HG03575 (cell line): Measurements from ENCODE around the gene AARS2.

Source experiments
- ATAC-seq: cut with Tn5 transposase; IDR thresholded peaks from one replicate; pipeline ENCODE4 v1.9.1; 2021; ENCODE audit not compliant: unreplicated experiment, insufficient number of reproducible peaks, low FRiP score; ENCODE audit errors: extremely low read depth

Gene AARS2

GRCh38 chr6:44304282-44305199 is 8.6 kb downstream of the AARS2 start:
- no peak for ATAC-seq

DNA sequence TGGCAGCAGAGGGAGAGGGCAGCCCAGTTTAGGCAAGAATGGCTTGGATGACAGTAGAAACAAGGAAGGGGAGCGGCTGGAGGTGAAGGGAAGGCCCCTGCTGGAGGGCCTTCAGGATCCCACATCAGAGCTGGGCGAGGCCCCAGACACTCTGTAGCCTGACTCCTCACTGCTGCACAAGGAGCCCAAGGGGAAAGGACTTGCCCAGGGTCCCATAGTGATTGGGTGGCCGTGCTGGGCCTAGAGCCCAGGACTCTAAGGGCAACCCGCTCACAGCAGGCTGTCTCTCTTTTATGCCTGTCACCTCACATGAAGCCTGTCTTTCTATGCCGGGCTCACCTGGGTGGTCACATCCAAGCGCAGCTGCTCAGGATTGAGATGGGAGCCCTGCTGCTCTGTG is 9.3 kb downstream of the AARS2 start:
- ATAC-seq = no peak

DNA sequence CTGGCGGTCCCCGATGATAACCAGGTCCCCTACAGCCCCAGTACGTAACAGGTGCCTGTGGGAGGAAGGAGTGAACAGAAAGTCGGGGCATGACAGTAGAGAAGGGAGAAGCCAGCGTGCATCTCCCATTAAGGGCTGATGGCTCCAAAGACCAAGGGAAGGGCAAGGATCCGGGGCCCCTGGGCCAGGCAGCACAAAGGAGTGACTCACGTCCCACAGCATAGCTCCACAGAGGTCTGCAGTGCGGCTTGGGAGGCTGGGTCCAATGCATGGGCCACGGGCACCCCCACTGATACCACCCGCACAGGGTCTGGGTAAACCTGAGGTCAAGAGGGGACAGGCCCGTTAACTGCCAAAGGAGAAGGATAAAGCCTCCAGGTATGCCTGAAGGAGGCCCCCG is 10.3 kb downstream of the AARS2 start:
- ATAC-seq = no peak

GRCh38 chr6:44301782-44302564 is 11.2 kb downstream of the AARS2 start:
- ATAC-seq = no peak

DNA sequence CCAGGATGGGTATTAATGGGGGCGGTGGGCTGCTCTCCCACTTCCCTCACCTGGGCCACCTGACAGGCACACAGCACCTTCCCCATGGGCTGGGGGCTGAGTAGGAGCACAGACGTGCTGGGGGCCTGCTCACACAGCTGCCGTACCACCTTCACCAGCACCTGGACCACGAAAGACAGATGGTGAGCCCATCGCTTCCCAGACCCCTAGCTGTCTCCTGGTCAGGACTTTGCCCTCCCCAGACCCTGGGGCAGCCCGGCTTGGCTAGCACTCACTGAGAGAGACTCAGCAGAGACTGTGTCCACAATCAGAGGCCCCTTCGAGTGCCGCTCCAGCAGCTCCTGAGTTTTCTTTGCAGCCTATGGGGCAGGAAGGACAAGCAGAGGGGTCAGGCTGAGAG is 12.0 kb downstream of the AARS2 start:
- ATAC-seq = no peak

DNA sequence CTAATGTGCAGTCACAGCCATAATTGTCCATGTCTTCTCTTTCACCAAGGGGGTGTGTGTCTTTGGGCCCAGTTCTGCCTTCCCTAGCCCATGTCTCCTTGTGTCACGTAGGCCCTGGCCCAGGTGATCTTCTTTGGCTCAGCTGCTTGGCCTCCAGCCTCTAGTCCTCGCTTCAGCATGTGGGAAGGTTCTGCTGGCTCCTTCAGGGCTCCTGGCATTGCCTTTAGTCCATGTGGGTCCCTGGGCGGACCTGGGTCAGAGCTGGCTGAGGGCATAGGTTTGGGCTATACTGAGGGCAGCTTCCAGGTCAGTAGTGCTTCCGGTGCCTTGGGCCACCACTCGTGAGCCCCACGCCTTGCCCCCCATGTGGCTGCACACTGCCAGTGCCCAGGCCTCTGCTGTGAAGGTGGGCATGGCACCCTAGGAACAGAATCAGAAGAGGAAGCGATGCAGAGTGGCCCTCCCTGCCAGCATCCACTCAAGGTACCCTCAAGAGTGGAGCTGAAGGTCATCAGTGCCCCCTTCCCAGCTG is 12.8 kb downstream of the AARS2 start:
- ATAC-seq = no peak

DNA sequence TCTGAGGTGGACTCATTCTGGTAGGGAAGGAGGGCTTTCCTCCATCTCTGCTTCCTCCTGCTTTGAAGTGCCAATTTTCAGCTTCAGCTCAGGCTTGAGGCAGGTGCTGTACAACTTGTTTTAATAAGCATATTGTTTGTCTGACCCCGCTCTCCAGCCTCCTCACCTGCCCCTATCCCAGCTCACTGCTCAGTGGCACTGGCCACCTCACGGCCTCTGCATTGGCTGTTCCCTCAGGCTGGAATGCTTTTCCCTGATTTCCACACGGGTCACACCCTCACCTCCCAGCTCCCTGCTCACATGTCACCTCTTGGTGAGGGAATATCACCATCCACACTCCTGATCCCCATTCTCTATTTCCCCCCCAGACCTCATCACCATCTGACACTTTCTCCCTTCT is 14.3 kb downstream of the AARS2 start:
- ATAC-seq = no peak

- no peak for ATAC-seq
Observed at GRCh38 chr6:44298055-44298803, 14.9 kb downstream of the AARS2 start.

DNA sequence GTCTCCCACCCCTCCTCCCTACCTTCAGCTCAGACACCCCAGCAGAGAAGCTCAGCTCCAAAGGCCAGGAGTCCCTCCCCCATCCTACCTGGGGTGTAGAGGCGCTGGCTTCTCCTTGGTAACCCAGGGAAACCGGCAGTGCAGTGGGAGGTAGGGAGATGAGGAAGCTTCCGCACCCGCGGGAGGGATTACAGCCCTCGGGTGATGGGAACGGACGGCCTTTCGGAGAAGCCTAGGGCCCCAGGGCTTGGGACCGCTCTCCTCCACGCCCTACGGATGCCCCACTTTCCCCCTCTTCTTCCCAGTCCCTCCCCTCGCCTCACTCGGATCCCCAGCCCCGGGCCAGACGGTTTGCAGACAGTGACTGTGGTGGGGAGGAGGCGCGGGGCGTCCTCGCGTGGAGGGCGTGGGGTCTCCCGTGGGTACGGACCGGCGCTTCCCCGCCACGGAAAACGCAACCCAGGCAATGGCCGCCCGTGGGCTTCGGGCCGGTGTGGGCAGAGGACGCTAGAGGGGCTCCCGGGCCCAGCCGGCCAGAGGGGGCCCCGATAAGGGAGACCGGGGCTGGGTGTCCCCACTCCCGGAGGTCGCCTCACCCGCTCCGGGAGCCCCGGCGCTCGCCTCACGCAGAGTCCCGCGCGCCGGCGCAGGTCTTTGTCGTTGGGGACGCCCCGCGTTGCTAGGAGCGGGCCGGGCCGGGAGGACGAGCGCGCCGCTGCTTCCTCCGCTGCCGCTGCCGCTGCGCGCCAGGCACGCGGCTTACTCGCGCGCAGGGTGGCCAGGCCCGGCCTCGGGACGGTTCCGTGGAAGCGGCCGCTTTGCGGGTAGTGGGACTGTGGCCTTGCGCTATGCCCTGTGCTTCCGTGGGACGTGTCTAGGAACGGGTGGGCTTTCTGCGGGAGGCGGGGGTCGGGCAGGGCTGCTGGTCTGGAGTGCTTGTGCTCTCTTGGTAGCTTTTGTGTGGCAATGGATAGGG is 15.8 kb downstream of the AARS2 start:
- no peak for ATAC-seq

DNA sequence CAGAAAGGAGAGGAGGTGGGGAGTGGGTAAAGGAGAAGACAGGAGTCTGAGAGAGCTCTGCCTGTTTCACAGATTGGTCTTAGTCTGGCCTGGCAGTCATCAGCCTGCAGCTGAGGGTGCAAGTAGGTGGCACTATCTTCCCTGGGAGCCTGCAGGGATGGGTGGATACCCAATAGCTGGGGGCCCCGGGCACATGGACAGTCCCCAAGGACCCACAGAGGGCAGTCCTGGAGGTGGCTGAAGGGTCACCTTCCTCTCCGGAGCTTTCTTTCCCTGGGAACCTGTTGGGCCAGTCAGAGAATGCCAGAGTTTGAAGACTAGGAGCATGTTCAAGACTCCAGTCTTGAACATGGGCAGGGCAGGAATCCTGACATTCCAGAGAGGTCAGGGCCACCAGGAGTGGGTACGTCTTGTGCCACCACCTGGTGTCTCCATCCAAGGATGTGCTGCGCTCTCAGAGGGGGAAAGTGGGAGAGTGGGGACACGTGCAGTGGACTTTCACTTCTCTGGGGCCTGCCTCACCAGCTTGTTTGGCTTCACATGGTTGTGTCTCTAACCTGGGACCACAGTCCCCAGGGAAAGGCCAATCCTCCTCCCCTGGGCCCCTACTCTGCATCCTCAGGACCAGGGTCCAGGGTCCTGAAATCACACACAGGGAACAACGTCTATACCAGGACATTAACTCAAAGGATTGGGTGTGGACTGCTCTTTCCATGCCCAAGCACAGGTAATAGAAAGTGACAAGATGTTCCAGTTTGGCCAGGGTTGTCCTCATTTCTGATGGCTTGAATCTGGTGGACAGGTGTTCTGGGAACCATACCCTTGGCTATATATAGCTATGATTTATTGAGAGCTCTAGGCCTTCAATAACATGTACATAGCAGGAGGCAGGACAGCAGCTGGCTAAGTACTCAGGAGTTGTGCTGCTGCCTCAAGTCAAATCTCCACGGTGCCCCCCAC is 18.0 kb downstream of the AARS2 start:
- no peak for ATAC-seq

DNA sequence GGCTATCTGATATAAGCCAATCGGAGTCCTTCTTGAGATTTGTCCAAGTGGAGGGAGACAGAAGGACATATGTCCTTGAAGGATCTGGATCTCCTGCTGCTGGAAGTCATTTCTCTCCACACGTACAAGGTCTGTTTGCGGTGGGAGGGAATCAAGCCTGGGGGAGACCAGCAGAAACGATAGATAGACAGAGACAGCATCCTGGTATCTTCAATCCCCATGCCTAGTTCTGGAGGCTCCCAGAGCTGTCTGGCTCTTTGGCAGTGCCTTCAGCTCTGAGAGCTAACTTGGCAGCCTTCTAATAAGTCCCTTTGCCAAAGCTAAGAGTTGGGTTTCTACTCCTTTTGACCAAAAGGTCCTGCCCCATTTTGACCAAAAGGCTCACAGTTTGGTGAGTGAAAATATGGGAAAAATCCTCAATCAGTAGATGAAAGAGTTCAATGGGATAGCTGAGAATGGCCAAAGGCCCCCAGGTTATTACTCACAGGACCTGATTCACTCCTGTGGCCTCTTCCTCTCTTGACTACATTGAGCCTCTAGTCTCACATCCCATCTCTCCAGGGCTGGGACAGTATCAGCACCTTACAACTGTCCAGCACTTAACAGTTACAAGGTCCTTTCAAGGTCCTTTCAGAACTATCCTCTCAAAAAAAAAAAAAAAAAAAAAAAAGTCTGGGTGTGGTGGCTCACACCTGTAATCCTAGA is 20.3 kb downstream of the AARS2 start:
- ATAC-seq = no peak

DNA sequence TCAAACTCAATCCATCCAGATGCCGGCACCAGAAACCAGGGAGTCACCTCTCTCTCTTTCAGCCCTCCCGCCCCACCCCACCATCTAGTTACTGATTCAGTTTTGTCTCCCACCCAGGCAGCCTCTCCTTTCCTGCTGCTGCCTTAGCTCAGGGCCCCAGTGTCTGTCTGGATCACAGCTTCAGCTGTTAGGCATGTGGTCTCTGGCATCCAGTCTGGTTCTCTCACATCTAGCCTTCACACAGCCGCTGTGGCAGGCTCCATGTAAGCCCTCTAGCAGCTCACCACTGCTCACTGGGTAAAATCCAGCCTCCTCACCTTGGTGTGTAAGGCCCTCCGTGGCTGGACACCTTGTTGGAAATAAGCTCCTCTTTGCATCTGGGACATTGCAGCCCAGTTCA is 21.3 kb downstream of the AARS2 start:
- no peak for ATAC-seq

DNA sequence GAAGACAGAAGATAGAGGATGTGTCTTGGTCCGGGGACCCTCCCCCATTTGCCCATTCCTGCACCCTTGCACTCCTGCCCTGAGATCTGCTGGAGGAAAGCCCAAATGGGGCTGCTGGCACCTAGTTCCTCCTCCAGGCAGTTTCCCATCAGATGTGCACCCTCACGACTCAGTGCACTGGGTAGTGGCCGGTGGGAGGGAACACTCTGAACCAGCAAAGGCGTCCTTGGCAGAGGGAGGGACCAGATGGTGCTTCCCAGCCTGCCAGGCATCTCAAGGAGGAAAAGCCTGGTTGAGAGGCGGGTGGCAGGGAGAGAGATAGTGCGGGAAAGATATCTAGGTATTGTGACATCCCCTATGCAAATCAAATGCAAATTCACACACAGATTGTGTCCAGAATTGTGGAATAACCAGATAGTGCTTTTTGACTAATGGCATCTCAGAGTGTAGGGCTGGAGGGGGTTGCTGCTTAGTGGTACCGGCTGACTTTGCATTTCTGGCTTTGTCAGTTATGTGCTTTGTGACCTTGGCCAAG is 23.4 kb downstream of the AARS2 start:
- no peak for ATAC-seq

DNA sequence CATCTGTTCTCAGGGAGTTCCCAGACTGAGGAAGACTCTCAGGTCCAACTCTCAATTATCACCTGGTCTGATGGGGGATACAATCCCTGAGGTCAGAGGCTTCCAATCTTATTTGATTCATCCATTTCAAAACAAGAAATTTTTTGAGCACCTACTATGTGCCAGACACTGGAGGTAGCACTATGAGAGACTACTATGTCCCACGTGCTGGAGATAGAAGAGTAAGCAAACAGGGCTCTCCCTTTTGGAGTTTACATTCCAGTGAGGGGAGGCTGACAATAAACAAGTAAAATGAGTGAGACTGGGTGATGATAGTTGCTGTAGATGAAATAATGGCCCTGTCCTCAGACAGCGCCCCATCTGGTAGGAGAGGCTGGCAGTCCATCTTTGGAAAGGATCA is 26.4 kb downstream of the AARS2 start:
- no peak for ATAC-seq

GRCh38 chr6:44286285-44286565 is 26.9 kb downstream of the AARS2 start:
- no peak for ATAC-seq

GRCh38 chr6:44285552-44286284 is 27.4 kb downstream of the AARS2 start:
- no peak for ATAC-seq
